Astrocyte (in vitro differentiated cells and primary cell): ENCODE measurements around the gene MEN1.

Experiments used
- EZH2 ChIP-seq: IDR thresholded peaks from 2 replicates; pipeline ENCODE4 v1.6.1; 2012; ENCODE audit warnings: mild to moderate bottlenecking, low read length, inconsistent platforms; ENCODE audit not compliant: insufficient read depth
- TF ChIP-seq, protein P1 (sequence below): IDR thresholded peaks from 2 replicates; pipeline ENCODE4 v1.5.1; 2011; ENCODE audit warnings: low read depth, mild to moderate bottlenecking, inconsistent platforms, low read length, moderate library complexity; ENCODE audit not compliant: insufficient read depth

DNA sequence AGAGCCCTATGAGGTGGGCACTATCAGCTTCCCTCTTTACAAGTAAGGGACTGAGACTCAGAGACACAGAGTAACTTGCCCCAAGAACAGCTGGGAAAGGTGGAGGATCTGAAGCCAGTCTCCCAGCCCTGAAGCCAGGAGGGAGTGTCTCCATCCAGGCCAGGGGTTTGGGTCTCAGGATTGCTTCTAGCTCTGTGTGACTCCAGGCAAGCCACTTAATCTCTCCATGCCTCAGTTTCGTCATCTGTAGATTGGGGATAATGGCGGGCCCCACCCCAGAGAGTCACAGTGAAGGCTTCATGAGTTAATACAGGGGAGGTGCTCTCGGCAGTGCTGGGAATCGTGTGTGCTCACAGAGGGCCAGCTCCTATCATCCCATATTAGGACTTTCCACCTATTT, 17.9 kb downstream of the MEN1 start:
- TF ChIP-seq, protein P1, sequence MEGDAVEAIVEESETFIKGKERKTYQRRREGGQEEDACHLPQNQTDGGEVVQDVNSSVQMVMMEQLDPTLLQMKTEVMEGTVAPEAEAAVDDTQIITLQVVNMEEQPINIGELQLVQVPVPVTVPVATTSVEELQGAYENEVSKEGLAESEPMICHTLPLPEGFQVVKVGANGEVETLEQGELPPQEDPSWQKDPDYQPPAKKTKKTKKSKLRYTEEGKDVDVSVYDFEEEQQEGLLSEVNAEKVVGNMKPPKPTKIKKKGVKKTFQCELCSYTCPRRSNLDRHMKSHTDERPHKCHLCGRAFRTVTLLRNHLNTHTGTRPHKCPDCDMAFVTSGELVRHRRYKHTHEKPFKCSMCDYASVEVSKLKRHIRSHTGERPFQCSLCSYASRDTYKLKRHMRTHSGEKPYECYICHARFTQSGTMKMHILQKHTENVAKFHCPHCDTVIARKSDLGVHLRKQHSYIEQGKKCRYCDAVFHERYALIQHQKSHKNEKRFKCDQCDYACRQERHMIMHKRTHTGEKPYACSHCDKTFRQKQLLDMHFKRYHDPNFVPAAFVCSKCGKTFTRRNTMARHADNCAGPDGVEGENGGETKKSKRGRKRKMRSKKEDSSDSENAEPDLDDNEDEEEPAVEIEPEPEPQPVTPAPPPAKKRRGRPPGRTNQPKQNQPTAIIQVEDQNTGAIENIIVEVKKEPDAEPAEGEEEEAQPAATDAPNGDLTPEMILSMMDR = no peak
- TF ChIP-seq EZH2 = no peak
